ENCODE results near the gene MSANTD3.

Gene MSANTD3

DNA sequence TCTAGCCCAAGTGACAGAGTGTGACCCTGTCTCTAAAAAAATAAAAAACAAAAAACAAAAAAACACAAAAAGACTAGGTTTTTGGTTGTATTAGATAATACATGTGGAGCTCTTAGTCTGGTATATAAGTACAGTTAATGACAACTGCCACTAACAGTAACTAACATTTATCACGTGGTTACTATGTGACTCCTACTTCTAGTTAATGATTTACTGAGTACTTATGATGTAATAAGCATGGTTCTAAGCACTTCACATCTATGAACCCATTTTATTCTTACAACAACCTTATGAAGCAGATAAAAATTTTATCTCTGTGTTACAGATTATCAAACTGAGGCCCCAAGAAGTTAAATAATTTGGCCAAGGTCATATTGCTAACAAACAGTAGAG is 39.9 kb downstream of the MSANTD3 start:
- DNase-seq = no peak

DNA sequence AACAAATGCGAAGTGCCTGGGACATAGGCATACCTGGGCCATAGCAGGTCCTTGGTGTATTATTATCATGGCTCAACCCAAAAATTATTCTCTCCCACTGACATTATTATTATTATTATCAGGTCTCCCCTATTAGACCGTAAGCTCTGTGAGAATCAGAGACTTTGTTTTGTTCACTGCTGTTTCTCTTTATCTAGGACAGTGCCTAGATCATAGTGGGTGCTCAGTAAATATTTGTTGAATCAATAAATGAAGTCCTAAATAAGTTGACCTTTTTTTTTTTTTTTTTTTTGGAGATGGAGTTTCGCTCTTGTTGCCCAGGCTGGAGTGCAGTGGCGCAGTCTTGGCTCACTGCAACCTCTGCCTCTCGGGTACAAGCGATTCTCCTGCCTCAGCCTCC is 41.1 kb downstream of the MSANTD3 start:
- DNase-seq = no peak

DNA sequence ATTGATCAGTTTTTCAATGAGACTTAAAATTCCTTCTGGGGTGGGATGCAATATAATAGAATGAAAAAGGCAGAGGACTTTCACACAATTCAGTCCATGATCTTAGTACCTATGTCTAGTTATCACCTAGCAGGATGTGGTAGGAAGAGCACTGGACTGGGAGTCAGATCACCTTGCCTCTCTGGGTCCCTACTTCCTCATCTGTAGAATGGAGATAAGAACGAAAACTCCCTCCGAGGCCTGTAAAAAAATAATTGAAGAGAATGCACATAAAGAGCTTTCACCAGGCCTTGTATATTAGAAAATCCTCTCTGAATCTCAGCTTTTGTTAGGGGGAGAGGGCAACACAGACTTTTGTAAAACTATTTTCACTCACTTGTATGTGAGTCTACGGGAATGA is 45.3 kb downstream of the MSANTD3 start:
- no peak for DNase-seq

DNA sequence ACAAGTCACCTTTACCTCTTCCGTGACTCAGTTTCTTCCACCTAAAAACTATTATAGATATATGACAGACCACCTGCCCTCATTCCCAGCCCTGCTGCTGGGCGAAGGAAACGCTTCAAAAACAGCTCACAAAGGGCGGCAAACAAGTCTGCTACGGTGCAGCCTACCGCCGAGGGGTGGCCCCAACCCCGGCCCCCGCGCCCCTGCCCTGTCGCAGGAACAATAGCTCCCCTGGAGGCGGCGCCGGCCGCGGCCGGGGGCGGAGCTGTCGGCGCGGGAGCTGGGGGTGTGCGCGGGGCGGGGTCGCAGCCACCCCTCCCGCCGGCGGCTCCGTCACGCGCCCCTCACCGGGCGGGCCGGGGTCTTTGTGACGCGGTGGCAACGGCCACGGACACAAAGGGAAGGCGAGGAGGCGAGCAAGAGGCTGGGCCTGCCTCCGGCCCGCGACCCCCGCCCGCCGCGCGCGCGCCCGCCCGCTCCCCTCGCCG is 45.9 kb downstream of the MSANTD3 start, which contains the start of gene TMEFF1:
Gene TMEFF1, plus strand, starts transcription at position 362 of the 488 bp plus-strand sequence. CDS start 396 bp downstream, outside the sequence.
- DNase-seq = peak; percentile 39 to 50

DNA sequence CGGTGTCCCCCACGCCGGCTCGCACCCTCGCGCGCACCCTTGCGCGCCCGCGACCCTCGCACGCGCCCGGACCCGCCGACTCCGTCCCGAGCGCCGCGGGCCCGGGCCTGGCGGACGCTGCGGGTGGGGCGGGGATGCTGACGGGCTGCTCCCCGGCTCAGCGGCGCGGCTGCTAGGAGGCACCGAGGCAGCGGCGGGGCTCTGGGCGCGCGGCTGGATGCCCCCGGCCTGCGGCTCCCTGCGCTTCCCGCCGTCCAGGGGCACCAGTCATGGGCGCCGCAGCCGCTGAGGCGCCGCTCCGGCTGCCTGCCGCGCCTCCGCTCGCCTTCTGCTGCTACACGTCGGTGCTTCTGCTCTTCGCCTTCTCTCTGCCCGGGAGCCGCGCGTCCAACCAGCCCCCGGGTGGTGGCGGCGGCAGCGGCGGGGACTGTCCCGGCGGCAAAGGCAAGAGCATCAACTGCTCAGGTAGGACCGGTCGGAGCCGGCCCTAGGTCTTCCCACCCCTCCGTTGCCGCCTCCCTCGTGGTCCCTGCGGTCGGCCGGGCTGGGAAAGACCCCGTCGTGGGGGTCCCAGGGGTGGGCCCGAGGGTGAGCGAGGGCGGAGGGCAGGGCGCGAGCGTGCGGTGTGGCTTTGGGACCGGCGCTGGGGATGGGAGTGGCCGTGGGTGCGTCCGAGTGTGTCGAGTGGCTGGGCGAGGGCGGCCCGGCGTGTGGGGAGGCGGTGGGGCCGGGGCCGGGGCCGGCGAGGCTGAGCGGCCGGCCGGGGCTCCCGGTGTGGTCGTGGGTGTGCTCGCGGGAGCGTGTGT is 46.5 kb downstream of the MSANTD3 start:
- peak; percentile 5 to 27 for DNase-seq

DNA sequence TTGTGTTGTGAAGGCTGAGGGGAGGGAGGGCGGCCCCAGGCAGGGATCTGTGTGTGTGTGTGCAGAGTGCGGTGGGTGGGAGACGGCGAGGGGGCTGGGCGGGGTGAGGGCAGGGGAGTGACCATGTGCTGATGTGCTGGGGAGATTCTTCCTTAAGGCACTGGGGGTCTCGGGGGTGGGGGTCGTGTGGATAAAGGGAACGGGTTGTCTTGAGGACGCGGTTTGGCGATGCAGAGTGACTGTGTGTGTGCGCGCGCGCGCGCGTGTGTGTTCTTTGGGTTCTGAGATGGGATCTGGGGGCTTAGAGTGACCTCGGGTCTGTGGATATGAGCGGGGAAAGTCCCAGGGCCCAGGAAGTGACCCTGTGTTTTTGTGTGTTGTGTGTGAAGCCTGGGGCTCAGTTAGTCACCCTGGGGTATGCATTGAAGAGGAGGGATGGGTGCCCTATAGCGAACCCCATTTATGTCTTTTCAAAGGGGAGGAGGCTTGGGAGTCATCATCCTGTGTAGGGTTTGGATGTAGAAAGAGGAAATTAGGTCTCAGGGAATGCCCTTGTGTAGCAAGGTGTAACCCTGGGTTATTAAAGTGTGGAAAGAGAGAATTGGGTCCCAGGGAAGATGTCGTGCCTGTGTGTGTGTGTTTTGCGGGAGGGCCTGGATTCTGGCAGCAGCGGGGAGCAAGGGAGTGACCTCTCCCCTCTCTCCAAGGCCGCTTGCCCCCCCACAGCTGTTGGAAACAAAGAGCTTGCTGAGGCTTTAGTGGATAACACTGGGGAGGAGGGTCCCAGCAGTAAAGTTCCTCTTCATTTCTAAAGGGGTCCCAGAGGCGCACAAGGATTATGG is 47.4 kb downstream of the MSANTD3 start:
- DNase-seq = no peak

DNA sequence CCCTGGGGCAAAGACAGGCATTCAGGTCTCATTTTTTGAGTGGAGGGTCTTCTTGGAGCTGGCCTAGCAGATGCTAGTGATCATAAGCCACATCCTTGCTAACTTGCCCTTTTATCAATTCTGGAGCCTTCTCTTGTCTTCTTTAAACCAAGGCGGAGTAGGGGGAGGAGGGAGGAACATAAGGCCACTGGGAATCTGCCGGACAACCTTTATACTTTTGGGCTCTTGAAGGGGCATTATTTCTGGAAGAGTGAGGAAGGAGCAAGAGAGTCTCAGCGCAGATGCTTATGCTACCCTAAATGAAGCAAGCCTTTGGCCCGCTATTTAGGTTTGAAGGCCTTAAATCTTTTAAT is 48.0 kb downstream of the MSANTD3 start:
- DNase-seq = no peak

DNA sequence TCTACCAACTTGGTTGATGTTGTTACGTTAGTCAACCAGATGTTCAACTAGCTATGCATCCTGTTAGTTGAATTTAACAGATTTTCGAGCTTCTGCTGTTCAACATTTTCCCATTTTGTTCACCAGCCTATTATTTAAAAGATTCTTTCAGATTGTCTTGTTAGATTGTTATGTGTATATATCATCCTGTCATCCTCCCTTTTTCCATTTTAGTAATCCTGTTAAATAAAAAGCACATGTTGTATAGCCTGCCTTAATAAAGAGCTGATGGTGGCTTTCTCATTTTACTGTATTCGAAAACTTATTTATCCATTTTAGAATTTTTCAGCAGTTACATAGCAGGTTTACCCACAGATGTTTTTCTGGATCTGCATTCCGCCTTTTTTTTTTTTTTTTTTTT is 50.3 kb downstream of the MSANTD3 start:
- DNase-seq = no peak

DNA sequence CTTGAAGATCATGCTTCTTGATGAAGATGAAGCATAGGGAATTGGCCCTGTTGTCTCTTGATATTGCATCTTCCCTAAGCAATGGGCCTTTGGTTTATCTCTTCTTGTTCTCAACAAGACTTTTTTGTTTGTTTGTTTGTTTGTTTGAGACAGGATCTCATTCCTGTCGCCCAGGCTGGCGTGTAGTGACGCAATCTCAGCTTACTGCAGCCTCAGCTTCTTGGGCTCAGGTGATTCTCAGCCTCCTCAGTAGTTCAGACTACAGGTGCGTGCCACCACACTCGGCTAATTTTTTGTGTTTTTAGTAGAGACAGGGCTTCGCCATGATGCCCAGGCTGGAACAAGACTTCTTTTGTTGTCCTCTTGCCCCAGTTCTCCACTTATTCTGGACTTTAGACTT is 51.2 kb downstream of the MSANTD3 start:
- no peak for DNase-seq

DNA sequence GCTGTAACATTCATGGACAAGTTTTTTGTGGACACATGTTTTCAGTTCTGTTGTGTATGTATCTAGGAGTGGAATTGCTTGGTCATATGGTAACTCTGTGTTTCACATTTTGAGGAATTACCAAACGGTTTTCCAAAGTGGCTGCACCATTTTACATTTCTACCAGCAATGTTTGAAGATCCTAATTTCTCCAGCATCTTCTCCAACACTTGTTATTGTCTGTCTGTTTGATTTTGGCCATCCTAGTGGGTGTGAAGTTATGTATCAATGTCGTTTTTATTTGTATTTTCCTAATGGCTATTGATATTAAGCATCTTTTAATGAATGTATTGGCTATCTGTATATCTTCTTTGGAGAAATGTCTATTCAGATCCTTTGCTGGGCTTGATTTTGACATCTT is 52.9 kb downstream of the MSANTD3 start:
- no peak for DNase-seq

DNA sequence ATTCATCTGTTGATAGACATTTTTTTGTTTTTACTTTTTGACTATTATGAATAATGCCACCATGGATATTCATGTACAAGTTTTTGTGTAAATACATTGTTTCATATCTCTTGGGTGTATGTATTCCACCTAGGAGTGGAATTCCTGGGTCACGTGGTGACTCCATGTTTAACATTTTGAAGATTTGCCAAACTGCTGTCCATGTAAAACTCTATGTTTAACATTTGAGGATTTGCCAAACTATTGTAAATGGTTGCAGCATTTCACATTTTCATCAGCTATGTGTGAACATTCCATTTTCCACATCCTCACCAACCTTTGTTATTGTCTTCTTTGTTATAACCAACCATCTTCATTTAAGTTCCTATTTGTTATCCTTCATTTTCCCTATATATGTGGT is 58.3 kb downstream of the MSANTD3 start:
- no peak for DNase-seq

DNA sequence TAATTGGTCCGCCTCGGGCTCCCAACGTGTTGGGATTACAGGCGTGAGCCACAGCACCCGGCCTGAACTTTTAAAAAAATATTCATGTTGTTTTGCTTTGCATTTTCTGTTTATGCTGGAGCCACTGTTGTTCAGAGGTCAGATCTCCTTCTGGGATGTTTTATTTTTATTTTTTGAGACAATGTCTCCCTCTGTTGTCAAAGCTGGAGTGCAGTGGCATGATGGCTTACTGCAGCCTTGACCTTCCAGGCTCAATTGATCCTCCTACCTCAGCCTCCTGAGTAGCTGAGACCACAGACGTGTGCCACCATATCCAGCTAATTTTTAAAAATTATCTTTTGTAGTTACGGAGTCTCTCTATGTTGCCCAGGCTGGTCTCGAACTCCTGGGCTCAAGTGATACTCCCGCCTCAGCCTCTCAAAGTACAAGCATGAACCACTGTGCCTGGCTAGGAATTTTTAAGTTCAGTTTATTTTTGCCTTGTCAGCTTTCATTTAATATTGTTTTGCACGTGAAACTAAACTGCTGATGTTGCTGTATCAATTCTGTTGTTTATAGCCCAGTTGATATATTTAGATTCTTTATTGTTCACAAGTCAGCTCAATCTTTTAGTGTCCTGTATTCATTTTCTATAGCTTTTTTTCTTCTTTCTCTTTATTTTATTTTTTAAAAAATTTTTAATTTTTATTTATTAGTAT is 59.7 kb downstream of the MSANTD3 start:
- no peak for DNase-seq

DNA sequence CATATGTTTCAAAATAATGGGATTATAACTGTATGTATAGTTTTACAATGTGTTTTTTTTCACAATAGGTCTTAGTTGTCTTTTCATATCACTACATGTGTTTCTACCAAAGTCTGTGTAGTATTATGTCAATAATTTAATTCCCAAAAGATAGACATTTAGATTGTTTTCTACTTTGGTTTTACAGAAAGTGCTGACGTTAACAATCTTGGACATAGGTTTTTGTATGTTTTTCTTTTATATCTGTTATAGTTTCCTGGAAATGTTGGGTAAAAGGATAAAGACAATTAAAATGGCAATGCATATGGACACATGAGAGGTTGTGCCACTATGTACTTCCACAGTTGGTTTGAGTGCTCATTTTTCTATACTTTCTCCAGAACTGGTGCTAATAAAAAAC is 61.2 kb downstream of the MSANTD3 start:
- DNase-seq = no peak

DNA sequence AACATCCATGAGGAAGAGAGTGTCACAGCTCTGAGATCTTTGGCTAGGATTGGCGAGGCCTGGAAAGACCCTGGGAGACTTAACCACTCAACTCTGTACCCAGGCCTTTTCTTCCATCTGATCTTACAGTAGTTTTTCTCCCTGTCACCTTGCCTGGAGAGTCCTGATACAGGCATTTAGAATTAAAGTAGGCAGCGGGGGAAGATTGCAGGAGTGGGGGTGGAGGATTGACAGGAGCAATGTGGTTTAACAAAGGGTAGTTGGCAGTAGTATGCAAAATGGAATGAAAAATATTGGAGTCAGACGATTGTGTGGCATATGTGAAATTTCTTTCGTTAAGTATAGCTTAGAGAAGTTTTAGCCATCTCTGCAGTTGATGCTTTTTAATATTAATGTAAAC is 62.9 kb downstream of the MSANTD3 start:
- no peak for DNase-seq

DNA sequence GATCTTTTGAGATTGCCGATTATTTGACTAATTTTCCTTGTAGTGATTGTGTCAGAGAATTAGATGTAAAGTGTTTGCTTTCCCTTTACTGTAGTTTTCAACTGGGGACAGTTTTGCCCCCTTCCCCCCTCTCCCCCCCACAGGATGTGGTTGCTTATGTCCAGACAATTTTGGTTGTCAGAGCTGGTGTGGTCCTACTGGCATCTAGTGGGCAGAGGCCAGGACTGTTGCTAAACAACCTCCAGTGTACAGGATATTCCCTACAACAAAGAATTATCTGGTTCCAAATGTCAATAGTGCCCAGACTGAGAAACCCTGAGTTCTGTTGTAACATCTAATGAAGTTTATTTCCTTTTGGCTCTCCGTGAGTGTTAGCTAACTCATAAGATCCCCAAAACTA is 66.0 kb downstream of the MSANTD3 start:
- DNase-seq = no peak

DNA sequence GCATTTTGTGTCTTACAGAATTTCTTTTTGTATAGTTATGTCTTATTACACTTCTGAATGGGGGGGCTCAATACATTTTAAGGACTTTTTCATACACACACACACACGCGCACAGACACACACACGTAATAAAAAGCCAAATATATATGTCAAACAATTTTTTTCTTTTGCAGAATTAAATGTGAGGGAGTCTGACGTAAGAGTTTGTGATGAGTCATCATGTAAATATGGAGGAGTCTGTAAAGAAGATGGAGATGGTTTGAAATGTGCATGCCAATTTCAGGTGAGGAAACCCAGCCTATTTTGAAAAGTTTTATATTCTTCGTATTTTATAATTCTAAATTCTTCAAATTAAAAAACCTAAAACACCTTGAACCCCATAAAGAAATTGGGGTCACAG is 71.6 kb downstream of the MSANTD3 start:
- no peak for DNase-seq

DNA sequence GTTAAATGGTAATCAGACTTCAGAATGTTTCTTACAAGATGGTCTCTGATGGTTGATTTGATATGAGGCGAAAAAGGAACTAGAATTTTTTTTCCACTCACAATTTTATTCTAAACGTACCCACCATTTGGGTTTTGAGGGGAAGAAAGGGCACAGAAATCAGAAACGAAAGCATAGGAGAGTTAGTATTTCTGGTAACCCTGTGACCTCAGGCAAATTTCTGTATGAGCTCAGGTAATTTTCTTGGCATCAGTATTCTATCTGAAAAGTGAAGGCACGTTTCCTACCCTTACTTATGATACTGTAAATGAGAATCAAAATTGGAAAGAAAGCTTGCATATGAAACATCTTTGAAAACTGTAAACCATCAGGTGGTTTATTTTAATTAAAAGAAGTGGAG is 72.5 kb downstream of the MSANTD3 start:
- no peak for DNase-seq

DNA sequence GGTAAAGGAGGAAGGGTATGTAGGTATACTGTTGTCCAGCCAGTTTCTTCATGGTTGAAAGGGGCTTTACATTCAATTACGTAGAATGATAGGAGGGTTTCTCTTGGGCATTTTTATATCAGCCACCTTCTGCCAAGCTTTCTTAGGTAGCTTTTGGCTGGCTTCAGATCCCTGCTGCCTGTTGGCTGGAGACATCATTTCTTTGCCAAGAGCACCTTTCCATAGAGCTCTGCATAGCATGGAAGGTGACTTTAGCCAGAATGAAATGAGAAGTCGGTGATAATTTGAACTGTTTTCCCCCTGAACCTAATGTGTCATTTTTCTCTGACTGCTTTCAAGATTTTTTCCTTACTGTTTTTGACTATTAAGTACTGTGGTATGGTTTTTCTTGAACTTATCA is 72.9 kb downstream of the MSANTD3 start:
- DNase-seq = no peak
